ENCODE data around the gene MCC. TPM values are rescaled to one million over a fixed set of nuclear protein-coding genes. Genes with fewer than 3 reads are reported as not detected.

MCC gene
- total RNA-seq, 1 donor from 2014 or later: 47.9 TPM

DNA sequence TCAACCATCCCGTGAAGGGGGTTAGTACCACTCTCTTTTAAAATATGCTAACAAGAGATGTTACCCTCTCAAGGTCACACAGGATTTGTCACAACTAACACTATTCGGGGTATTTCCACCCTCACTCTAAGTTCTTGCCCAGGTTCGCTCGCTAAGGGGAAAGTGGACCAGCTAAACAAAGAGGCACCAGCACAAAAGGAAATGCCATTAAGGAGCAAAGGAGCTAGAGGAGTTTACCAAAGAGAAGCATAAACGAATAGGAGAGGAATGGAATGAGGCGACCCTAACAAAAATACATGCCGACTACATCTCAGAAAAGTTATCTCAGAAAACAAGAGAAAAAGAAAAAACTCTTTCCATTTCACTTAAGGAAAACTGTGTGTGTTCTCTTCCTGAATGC is 340.7 kb downstream of the MCC start:
- TF ChIP-seq POLR2A (IDR thresholded peaks at IDR 0.05) (no peak), POLR2AphosphoS5 (IDR thresholded peaks at IDR 0.05; ENCODE audit: insufficient read depth in 1 of 2, low read depth in 1 of 2) (no peak)
- TF ChIP-seq, protein P1, sequence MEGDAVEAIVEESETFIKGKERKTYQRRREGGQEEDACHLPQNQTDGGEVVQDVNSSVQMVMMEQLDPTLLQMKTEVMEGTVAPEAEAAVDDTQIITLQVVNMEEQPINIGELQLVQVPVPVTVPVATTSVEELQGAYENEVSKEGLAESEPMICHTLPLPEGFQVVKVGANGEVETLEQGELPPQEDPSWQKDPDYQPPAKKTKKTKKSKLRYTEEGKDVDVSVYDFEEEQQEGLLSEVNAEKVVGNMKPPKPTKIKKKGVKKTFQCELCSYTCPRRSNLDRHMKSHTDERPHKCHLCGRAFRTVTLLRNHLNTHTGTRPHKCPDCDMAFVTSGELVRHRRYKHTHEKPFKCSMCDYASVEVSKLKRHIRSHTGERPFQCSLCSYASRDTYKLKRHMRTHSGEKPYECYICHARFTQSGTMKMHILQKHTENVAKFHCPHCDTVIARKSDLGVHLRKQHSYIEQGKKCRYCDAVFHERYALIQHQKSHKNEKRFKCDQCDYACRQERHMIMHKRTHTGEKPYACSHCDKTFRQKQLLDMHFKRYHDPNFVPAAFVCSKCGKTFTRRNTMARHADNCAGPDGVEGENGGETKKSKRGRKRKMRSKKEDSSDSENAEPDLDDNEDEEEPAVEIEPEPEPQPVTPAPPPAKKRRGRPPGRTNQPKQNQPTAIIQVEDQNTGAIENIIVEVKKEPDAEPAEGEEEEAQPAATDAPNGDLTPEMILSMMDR (IDR thresholded peaks at IDR 0.05): no peak
- intact Hi-C loops (cut with DNase I): no loop called here

DNA sequence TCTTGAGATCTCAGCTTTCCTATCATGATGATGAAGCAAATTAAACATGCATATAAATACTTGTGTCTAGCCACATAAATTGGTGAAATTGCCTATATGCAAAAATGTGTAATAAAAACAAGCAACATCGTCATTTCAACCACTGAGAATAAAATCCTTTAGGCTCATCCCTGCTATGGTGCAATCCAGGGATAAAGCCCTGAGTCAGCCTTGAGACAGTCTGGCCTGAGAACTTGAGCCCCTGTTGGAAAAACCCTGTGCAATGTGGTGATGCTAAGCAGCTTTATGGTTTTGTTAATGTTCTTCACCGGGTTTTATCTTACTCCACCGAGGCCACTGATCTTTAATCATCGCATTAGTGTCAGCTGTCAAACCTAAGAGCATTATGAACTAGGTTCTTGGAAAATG is 341.1 kb downstream of the MCC start:
- no peak for DNase-seq (ENCODE audit: extremely low spot score in 2 of 2)
- peaks cover 25% of the 10 kb centered on the region for H3K4me1 ChIP-seq
- no peaks in the 10 kb centered on the region for H3K9me3 ChIP-seq
- H3K4me3 ChIP-seq: no peak overlapping the region
- H3K27ac ChIP-seq: no peak overlapping the region
- no peaks in the 10 kb centered on the region for H3K27me3 ChIP-seq
- TF ChIP-seq, protein P1 (IDR thresholded peaks at IDR 0.05): no peak
- TF ChIP-seq POLR2AphosphoS5 (IDR thresholded peaks at IDR 0.05; ENCODE audit: insufficient read depth in 1 of 2, low read depth in 1 of 2) (no peak), POLR2A (IDR thresholded peaks at IDR 0.05) (no peak)
- H3K36me3 ChIP-seq: no peaks in the 10 kb centered on the region
- intact Hi-C loops (cut with DNase I): no loop called here

More for the DNA sequence above, 340.7 kb downstream of the MCC start:
- Histone ChIP-seq H3K36me3 (no peaks in the 10 kb centered on the region), H3K27me3 (no peaks in the 10 kb centered on the region), H3K4me3 (no peak overlapping the region), H3K27ac (no peak overlapping the region), H3K4me1 (peaks cover 21% of the 10 kb centered on the region), H3K9me3 (no peaks in the 10 kb centered on the region)
- no peak for DNase-seq (ENCODE audit: extremely low spot score in 2 of 2)

DNA sequence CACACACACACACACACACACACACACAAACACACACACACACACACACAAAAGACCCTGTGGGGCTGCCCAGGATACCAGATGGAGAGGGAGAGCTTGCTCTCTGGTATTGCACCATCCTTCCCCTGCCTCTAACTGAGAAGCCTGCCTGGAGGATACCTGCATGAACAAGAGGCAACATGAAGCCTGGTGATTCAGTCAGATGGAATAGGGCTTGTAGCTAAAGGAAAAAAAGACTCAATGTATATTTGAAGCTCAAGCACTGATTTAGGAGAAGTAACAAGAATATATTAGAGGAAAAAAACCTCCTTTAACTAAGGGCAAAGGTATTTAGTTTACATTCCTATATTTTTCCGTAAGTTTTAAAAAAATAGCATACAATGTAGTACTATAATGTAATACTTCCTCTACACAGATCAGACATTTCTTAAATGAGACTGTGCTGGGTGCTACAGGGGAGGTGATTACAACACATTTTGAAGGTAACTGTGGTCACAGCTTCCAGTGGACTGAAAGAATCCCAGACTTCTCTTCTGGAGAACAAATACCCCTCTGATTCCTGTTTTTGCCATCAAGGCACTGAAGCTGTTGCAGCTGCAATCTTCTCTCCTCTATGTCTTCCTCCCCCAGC is 342.4 kb downstream of the MCC start:
- Histone ChIP-seq H3K36me3 (no peaks in the 10 kb centered on the region), H3K27me3 (no peaks in the 10 kb centered on the region), H3K27ac (no peak overlapping the region), H3K9me3 (no peaks in the 10 kb centered on the region), H3K4me1 (peaks cover 37% of the 10 kb centered on the region), H3K4me3 (no peak overlapping the region)
- TF ChIP-seq POLR2AphosphoS5 (IDR thresholded peaks at IDR 0.05; ENCODE audit: insufficient read depth in 1 of 2, low read depth in 1 of 2): no peak
- DNase-seq (ENCODE audit: extremely low spot score in 2 of 2): no peak
- intact Hi-C loops (cut with DNase I): no loop called here

DNA sequence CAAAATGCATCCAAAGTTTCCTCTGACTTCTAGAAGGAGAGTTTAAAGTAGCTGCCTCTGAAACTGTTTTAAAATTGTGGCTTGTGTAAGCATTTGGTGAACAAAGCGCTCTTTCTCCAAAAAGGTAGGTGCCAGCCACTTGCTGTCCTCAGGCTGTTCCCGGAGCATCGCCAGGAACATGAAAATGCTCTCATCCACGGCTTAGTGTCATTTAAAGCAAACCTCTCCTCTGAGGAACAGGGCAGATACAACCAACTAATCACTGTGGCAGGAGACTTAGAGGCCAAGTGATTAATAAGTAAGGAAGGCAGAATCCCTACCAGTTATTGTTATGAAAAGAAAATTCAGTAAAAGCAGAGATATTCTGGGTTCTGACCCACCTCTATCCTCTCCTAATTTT is 346.1 kb downstream of the MCC start:
- Histone ChIP-seq H3K27ac (no peak overlapping the region), H3K4me1 (peaks cover 28% of the 10 kb centered on the region), H3K4me3 (no peak overlapping the region), H3K36me3 (no peaks in the 10 kb centered on the region), H3K9me3 (no peaks in the 10 kb centered on the region), H3K27me3 (no peaks in the 10 kb centered on the region)
- intact Hi-C loops (cut with DNase I): loop anchor here (1.0 kb wide), 1 partner anchor 15 kb away; no protein-coding TSS in a partner anchor
- DNase-seq (ENCODE audit: extremely low spot score in 2 of 2): no peak
- TF ChIP-seq POLR2AphosphoS5 (IDR thresholded peaks at IDR 0.05; ENCODE audit: insufficient read depth in 1 of 2, low read depth in 1 of 2) (no peak), POLR2A (IDR thresholded peaks at IDR 0.05) (no peak)
- TF ChIP-seq, protein P1 (IDR thresholded peaks at IDR 0.05): no peak

DNA sequence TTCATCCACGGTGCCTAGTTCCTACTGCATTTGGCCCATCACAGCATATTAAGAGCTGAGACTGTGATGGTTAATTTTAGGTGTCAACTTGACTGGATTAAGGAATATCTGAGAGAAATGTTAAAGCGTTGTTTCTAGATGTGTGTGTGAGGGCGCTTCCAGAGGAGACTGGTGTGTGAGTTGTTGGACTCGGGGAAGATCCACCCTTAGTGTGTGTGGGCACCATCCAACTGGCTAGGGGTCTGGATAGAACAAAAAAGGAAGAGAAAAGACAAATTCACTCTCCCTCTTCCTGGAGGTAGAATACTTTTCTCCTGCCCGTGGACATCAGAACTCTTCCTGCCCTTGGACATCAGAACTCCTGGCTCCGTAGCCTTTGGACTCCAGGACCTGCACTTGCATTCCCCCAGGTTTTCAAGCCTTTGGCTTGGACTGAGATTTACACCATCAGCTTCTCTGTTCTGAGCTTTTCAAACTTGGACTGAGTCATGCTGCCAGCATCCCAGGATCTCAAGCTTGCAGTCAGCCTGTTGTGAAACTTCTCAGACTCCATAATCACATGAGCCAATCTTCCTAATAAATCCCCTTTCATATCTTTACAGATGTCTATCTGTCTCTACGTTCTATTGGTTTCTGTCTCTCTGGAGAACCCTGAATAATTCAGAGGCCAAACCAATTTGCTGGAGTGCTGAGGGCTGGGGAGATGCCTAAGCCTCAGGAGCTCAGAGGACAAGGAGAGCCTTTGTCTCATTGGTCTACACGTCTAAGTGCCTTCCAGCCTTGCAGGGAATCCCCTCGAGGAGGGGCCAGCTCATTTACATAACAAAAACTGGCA is 347.2 kb downstream of the MCC start:
- no peaks in the 10 kb centered on the region for H3K9me3 ChIP-seq
- intact Hi-C loops (cut with DNase I): no loop called here
- no peak overlapping the region for H3K4me3 ChIP-seq
- H3K36me3 ChIP-seq: no peaks in the 10 kb centered on the region
- H3K4me1 ChIP-seq: peaks cover 22% of the 10 kb centered on the region
- DNase-seq (ENCODE audit: extremely low spot score in 2 of 2): no peak
- no peaks in the 10 kb centered on the region for H3K27me3 ChIP-seq
- H3K27ac ChIP-seq: peak overlapping the region; percentile 36
- TF ChIP-seq, protein P1 (IDR thresholded peaks at IDR 0.05): no peak
- TF ChIP-seq POLR2A (IDR thresholded peaks at IDR 0.05) (no peak), POLR2AphosphoS5 (IDR thresholded peaks at IDR 0.05; ENCODE audit: insufficient read depth in 1 of 2, low read depth in 1 of 2) (peak in 1 of 2 donors; percentile 53)
